ENCODE measurements around the gene ERO1B. TPM values are rescaled to one million over a fixed set of nuclear protein-coding genes. Genes with fewer than 3 reads are reported as not detected.

The ERO1B gene
- polyA plus RNA-seq, 1 donor from 2014 or later: 2.8 TPM

DNA sequence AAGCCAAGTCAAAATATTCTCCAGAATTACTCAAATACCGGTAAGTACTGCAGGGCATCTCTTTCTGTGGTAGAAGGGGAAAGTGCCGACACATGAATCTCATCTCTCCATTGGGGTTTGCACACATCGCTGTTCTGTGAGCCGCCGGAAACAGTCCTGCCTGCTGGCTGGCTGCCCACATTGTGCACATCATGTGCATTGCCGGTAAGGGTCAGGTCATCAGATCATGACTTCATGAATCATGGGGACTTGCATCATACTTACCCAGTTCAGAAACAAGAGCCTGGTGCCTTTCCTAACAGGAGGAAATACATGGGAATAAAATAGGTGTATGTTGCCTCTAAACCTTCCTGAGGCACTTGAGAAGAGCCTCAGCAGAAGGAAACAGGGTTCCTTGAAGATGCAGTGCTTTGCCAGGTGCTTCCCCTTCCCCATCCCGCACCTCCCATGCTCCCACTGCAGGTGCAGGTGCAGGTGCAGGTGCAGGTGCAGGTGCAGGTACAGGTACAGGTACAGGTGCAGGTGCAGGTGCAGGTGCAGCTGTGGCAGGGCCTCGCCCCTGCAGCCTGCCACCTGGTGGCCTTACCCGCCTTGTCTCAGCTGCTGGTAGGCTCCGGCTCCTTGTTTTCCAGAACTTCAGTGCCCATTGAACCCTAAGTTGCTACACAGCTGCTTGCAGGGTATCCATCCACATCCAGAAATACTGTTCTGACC is 112.9 kb downstream of the ERO1B start:
- peak overlapping the region in 1 of 3 donors; percentile 64 for H3K27ac Mint-ChIP-seq
- H3K4me1 Mint-ChIP-seq: peaks cover 0 to 2% (median 2%) of the 10 kb centered on the region in 3 donors
- H3K4me3 Mint-ChIP-seq: no peak overlapping the region
- peaks cover 0 to 6% (median 2%) of the 10 kb centered on the region in 3 donors for H3K9me3 Mint-ChIP-seq
- peaks cover 2% of the 10 kb centered on the region for H3K27me3 Mint-ChIP-seq
- H3K36me3 Mint-ChIP-seq: peaks cover 4% of the 10 kb centered on the region

DNA sequence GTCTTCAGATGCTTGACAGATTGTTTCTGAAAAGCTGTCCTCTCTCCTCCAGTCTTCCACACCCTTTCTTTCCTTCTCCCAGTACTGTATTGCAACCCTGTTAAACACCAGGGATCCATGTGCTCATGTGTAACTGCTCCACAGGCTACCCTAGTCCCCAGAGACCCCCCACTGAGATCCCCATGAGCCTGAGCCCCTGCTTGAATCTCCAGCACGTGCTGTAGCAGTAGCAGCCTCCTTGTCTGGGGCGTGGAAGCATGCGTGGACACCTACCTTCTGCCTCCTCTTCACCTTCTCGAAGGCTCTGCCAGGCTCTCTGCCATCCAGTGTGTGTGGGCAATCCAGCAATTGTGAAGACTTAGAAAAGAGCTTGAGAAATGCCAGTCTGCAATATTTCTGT is 114.2 kb downstream of the ERO1B start:
- Mint-ChIP-seq H3K9me3 (peaks cover 0 to 15% (median 2%) of the 10 kb centered on the region in 3 donors), H3K4me3 (no peak overlapping the region), H3K4me1 (peaks cover 4 to 9% (median 8%) of the 10 kb centered on the region in 3 donors), H3K27me3 (peaks cover 2% of the 10 kb centered on the region), H3K36me3 (peaks cover 4% of the 10 kb centered on the region), H3K27ac (no peak overlapping the region)

DNA sequence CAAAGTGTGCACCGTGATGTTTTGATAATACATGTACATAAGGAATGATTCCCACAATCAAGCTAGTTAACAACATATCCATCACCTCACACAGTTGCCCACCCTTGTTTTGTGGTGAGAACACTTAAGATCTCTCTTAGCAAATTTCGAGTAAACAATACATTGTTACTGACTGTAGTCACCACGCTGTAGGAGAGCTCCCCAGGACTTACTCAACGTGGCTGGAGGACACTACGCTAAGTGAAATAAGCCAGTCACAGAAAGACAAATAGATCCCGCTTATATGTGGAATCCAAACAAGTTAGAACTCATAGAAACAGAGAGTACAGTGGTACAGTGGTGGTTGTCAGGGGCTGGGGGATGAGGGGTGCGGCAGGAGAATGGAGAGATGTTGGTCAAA is 114.6 kb downstream of the ERO1B start:
- Mint-ChIP-seq H3K27me3 (peaks cover 2% of the 10 kb centered on the region), H3K4me3 (no peak overlapping the region), H3K27ac (no peak overlapping the region), H3K9me3 (peaks cover 0 to 19% (median 2%) of the 10 kb centered on the region in 3 donors), H3K4me1 (peaks cover 4 to 9% (median 8%) of the 10 kb centered on the region in 3 donors), H3K36me3 (peaks cover 4% of the 10 kb centered on the region)

DNA sequence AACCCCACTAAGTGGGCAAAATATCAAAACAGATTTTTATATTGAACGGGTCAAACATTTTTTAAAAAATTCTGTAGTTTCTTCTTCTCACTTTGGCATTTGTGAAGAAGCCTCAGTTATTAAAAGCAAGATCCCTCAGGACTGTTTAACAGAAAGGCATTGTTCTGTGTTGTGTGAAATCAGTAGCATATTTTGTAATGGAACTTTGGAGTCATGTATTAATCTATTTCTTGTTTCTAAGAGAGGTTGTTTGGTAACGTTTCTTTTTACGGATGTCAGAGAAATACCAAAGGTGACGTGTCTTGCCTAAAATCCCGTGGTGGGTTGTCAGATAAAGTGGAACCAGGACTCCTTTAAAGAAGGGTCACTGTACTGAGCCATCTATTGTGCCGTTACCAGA is 115.7 kb downstream of the ERO1B start:
- Mint-ChIP-seq H3K4me1 (peaks cover 4 to 9% (median 8%) of the 10 kb centered on the region in 3 donors), H3K27me3 (peaks cover under 1% of the 10 kb centered on the region), H3K9me3 (peaks cover 6 to 28% (median 10%) of the 10 kb centered on the region in 3 donors), H3K4me3 (no peak overlapping the region), H3K36me3 (peaks cover 2% of the 10 kb centered on the region), H3K27ac (no peak overlapping the region)

Other genes with a start within 250 kb of the ERO1B start
- gene NID1, start 216.9 kb downstream of the ERO1B start, polyA plus RNA-seq: not detected
- gene GPR137B, start 139.4 kb downstream of the ERO1B start, polyA plus RNA-seq: 1.9 TPM
- gene EDARADD, start 112.3 kb upstream of the ERO1B start, polyA plus RNA-seq: not detected
- 23.7 TPM for gene LGALS8, start 242.0 kb upstream of the ERO1B start, polyA plus RNA-seq